Measurements from ENCODE around the gene CMTM4.
"Not testable (repeated sequence)": the region's sequence is repeated elsewhere in the genome, so short reads cannot be mapped to it uniquely, and the experiment has no call there.

Gene CMTM4

GRCh38 chr16:66641387-66641786 lies 55.2 kb downstream of the CMTM4 start:
- no peak for DNase-seq (ENCODE audit: low spot score)

GRCh38 chr16:66640724-66641314 lies 55.7 kb downstream of the CMTM4 start:
- DNase-seq (ENCODE audit: low spot score) = no peak

- DNase-seq (ENCODE audit: low spot score) = no peak
Observed at GRCh38 chr16:66639091-66639885, 57.3 kb downstream of the CMTM4 start.

- DNase-seq (ENCODE audit: low spot score) = no peak
Observed at GRCh38 chr16:66637806-66638205, 58.7 kb downstream of the CMTM4 start.

GRCh38 chr16:66636199-66636598 lies 60.3 kb downstream of the CMTM4 start:
- no peak for DNase-seq (ENCODE audit: low spot score)

GRCh38 chr16:66635406-66635805 lies 61.1 kb downstream of the CMTM4 start:
- DNase-seq (ENCODE audit: low spot score) = no peak

- no peak for DNase-seq (ENCODE audit: low spot score)
Observed at GRCh38 chr16:66634527-66635196, 61.9 kb downstream of the CMTM4 start.

GRCh38 chr16:66631558-66631957 lies 65.0 kb downstream of the CMTM4 start:
- DNase-seq (ENCODE audit: low spot score) = not testable (repeated sequence)

GRCh38 chr16:66630561-66631260 lies 65.8 kb downstream of the CMTM4 start:
- DNase-seq (ENCODE audit: low spot score) = not testable (repeated sequence)

- DNase-seq (ENCODE audit: low spot score) = no peak
Observed at GRCh38 chr16:66629856-66630255, 66.7 kb downstream of the CMTM4 start.

- DNase-seq (ENCODE audit: low spot score) = not testable (repeated sequence)
Observed at GRCh38 chr16:66627611-66628378, 68.7 kb downstream of the CMTM4 start.

GRCh38 chr16:66623755-66624154 lies 72.8 kb downstream of the CMTM4 start:
- DNase-seq (ENCODE audit: low spot score) = no peak

- no peak for DNase-seq (ENCODE audit: low spot score)
Observed at GRCh38 chr16:66622863-66623262, 73.7 kb downstream of the CMTM4 start.

GRCh38 chr16:66621973-66622372 lies 74.6 kb downstream of the CMTM4 start:
- no peak for DNase-seq (ENCODE audit: low spot score)

- DNase-seq (ENCODE audit: low spot score) = no peak
Observed at GRCh38 chr16:66620429-66620795, 76.1 kb downstream of the CMTM4 start.

- no peak for DNase-seq (ENCODE audit: low spot score)
Observed at GRCh38 chr16:66619534-66620428, 76.8 kb downstream of the CMTM4 start.

GRCh38 chr16:66618588-66619375 lies 77.8 kb downstream of the CMTM4 start:
- no peak for DNase-seq (ENCODE audit: low spot score)

- DNase-seq (ENCODE audit: low spot score) = no peak
Observed at GRCh38 chr16:66617728-66618127, 78.8 kb downstream of the CMTM4 start.

- DNase-seq (ENCODE audit: low spot score) = no peak
Observed at GRCh38 chr16:66617010-66617434, 79.5 kb downstream of the CMTM4 start.

GRCh38 chr16:66616592-66616991 lies 80.0 kb downstream of the CMTM4 start:
- no peak for DNase-seq (ENCODE audit: low spot score)

All from CD4-positive, alpha-beta T cell treated with Interleukin-6 at 100 ng/mL for 8 hours (primary cell).